Heart left ventricle (tissue), 13 donors: ENCODE results near the gene SUPT5H.

ENCODE experiments used
- CTCF ChIP-seq, 12 donors: fragments of 200-600 bp; sonication (generic) in 4 of 12; IDR thresholded peaks; one replicate each; pipeline versions ENCODE4 v1.5.0 to v1.8.0; 2018 to 2022; ENCODE audit warnings: antibody characterized with exemption in 12 of 12, mild to moderate bottlenecking in 5 of 12
- POLR2A ChIP-seq, 2 donors: fragments of 450-650 bp; IDR thresholded peaks; one replicate each; pipeline ENCODE4 v1.6.1; 2017; ENCODE audit warnings: antibody characterized with exemption in 2 of 2, mild to moderate bottlenecking in 2 of 2, moderate library complexity in 2 of 2
- donor health status: ischemic (EF 13 %, LVEDD 7.1; RV severe dilation, severe dysfunction).
- donor health status: DM: no; HTN: yes; CAD: no.
- donor health status: DM: no; HTN: no; CAD: no.
- donor health status: ischemic (EF 25% LVEDD 6.9; RV normal size, moderate dysfunction).
- donor health status: ischemic (EF 25% LVEDD 5.7; RV mildly dilated, moderate dysfunction).
- donor health status: ischemic (EF 35%, LVEDD 5.7; RV mildly dilated, moderate dysfunction).
- donor health status: nonischemic (EF 11% LVEDD 7.7; RV severe dilation, severe dysfunction).
- donor health status: DM: yes; HTN: yes; CAD: no.
- donor health status: PGD.
- donor health status: ischemic (EF 29% LVEDD 5.4; RV normal size, mild dysfunction).
- donor health status: nonischemic (EF 23%, LVEDD 6.1; RV moderate dilation, normal function).

- TF ChIP-seq CTCF (IDR thresholded peaks at IDR 0.05) (peak in 1 of 12 donors; percentile 18), POLR2A (IDR thresholded peaks at IDR 0.05) (peak; percentile 70 to 96)
Observed at GRCh38 chr19:39435499-39436349, 9.7 kb upstream of the SUPT5H start, which contains the start of gene RPS16.
